SIG-M5 treated with dmso at 0.1 percent for 504 hours (cell line): Measurements from ENCODE around the gene POU5F1.
A peak's percentile ranks its signal among the peaks of the same experiment; 100 is the strongest.

Experiments used
- DNase-seq: peaks from one replicate; lab custom pipeline; 2025; ENCODE audit not compliant: unreplicated experiment; lab: John Stamatoyannopoulos, UW

POU5F1 gene

GRCh38 chr6:31116661-31117385 is 53.7 kb downstream of the POU5F1 start:
- DNase-seq = no peak

GRCh38 chr6:31115941-31116560 is 54.4 kb downstream of the POU5F1 start:
- DNase-seq = no peak

GRCh38 chr6:31114970-31115849 is 55.3 kb downstream of the POU5F1 start:
- peak; percentile 16 for DNase-seq

- DNase-seq = no peak
These were observed 56.0 kb downstream of the POU5F1 start, which contains the start of gene PSORS1C1 for GRCh38 chr6:31114541-31114878. Gene PSORS1C1 (plus strand): TSS chr6:31114800. CDS start chr6:31129633, 14,833 bp downstream.
